ENCODE results near the gene ROPN1B.
"Not testable (repeated sequence)": the region's sequence is repeated elsewhere in the genome, so short reads cannot be mapped to it uniquely, and the experiment has no call there.

The ROPN1B gene

GRCh38 chr3:125968701-125969592 is at the start of gene ROPN1B:
Gene ROPN1B, plus strand, starts transcription at chr3:125969178. Its CDS starts 2,877 bp downstream, at chr3:125972055.
- not testable (repeated sequence) for H3K9me3 Mint-ChIP-seq; H3K36me3 Mint-ChIP-seq (ENCODE audit: low read depth); H3K27ac Mint-ChIP-seq; H3K4me1 Mint-ChIP-seq
- Mint-ChIP-seq H3K27me3 (ENCODE audit: low read depth) (peaks cover 40% of the 10 kb centered on the region), H3K4me3 (peak within 1 kb of the TSS; percentile 60 to 65 (median 65))

DNA sequence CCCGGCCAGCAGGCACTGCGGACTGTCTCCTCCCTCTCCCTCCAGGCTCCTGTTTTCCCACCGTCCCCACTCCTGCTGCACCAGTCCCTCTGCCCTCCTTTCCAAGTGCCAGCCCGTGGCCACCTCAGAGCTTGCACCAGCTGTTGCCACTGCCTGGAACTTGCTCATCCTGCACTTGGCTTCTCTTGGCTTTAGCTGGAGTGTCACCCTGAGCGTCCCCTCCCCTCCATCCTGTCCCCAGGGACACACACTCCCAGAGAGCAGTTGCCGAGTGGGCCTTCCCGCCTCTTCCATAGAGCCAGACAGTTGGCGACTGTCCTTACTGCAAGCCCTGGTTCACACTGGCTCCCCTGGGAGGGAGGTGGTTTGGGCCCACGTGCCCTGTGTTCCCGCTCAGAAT is 48.8 kb upstream of the ROPN1B start:
- H3K4me1 Mint-ChIP-seq: peaks cover 15% of the 10 kb centered on the region
- H3K36me3 Mint-ChIP-seq (ENCODE audit: low read depth); H3K27me3 Mint-ChIP-seq (ENCODE audit: low read depth); H3K9me3 Mint-ChIP-seq; H3K27ac Mint-ChIP-seq: not testable (repeated sequence)
- peak overlapping the region in 1 of 3 experiments; percentile 25 for H3K4me3 Mint-ChIP-seq

DNA sequence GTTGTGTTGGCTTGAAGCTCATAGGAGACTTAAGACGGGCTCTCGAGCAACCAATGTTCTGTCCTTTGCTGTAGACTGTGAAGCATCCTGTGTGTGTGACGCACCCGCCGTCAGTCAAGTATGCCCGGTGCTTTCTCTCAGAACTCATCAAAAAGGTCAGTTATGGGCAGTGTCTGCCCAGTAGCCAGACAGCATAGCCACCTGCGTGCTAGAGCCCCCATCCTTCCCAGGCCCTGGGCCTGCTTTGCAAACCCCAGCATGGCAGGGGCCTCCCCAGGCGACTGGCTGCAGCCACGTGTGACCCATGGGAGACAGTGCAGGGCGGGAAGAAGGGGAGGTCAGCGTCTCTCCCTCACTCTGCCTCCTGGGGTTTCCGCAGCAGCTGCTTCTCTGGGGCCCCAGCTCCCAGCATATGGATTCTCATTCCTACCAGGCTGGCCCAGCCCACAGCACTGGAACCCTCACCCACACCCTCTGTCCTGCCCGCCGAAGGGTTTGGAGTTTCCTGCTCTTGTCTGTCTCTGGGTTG is 48.2 kb upstream of the ROPN1B start:
- H3K27me3 Mint-ChIP-seq (ENCODE audit: low read depth); H3K27ac Mint-ChIP-seq; H3K36me3 Mint-ChIP-seq (ENCODE audit: low read depth); H3K9me3 Mint-ChIP-seq: not testable (repeated sequence)
- H3K4me3 Mint-ChIP-seq: peak overlapping the region in 1 of 3 experiments; percentile 25
- H3K4me1 Mint-ChIP-seq: peaks cover 14% of the 10 kb centered on the region

DNA sequence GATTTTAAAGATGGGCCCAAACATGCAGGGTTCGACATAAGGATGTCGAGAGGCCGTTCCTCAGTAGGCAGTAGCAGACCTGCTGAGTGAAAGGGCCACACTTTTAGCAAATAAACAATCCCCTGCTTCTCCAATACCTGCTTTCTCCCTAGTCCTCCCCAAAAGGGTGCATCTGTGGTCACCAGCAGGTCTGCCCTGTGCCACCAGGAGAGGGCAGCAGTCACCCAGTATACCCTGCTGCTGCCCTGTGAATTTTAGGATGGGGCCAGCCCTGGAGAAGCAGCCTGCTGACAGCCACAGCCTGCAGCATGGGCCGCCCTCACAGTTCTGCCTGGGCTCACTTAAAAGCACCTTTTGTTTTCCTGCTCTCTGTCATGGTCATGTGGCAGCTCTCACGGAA is 47.3 kb upstream of the ROPN1B start:
- H3K27ac Mint-ChIP-seq; H3K4me3 Mint-ChIP-seq; H3K27me3 Mint-ChIP-seq (ENCODE audit: low read depth); H3K9me3 Mint-ChIP-seq; H3K36me3 Mint-ChIP-seq (ENCODE audit: low read depth): not testable (repeated sequence)
- TF ChIP-seq, protein P1, sequence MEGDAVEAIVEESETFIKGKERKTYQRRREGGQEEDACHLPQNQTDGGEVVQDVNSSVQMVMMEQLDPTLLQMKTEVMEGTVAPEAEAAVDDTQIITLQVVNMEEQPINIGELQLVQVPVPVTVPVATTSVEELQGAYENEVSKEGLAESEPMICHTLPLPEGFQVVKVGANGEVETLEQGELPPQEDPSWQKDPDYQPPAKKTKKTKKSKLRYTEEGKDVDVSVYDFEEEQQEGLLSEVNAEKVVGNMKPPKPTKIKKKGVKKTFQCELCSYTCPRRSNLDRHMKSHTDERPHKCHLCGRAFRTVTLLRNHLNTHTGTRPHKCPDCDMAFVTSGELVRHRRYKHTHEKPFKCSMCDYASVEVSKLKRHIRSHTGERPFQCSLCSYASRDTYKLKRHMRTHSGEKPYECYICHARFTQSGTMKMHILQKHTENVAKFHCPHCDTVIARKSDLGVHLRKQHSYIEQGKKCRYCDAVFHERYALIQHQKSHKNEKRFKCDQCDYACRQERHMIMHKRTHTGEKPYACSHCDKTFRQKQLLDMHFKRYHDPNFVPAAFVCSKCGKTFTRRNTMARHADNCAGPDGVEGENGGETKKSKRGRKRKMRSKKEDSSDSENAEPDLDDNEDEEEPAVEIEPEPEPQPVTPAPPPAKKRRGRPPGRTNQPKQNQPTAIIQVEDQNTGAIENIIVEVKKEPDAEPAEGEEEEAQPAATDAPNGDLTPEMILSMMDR (IDR thresholded peaks at IDR 0.05; ENCODE audit: unreplicated experiment in 3 of 3): peak; percentile 45 to 50 (median 50)
- H3K4me1 Mint-ChIP-seq: peaks cover 14% of the 10 kb centered on the region

DNA sequence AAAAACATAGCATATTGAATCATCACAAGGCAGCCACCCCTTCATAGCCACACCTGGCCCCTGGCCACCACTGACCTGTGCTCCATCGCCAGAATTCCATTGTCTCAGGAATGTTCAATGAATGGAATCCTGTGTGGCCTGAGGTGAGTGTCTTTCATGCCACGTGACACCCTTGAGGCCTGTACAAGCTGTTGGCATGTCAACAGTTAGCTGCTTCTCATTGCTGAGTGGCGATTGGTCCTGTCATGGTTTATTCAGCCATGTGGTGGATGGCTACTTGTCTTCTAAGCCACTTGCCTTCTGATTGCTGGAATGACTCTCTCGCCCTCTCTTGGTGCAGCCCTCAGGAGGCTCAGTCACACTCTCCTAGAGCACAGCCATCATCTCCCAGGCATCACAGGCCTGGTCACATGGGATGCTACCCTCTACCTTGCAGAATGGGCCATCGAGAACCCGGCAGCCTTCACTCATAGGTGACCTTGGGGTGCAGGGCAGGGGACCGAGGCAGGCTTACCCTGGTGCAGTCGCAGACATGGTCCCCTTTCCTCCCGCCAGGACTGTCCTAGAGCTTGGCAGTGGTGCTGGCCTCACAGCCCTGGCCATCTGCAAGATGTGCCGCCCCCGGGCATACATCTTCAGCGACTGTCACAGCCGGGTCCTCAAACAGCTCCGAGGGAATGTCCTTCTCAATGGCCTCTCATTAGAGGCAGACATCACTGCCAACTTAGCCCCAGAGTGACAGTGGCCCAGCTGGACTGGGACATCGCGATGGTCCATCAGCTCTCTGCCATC is 45.5 kb upstream of the ROPN1B start:
- H3K36me3 Mint-ChIP-seq (ENCODE audit: low read depth); H3K4me3 Mint-ChIP-seq; H3K9me3 Mint-ChIP-seq; H3K27ac Mint-ChIP-seq; H3K27me3 Mint-ChIP-seq (ENCODE audit: low read depth): not testable (repeated sequence)
- peaks cover 17% of the 10 kb centered on the region for H3K4me1 Mint-ChIP-seq

GRCh38 chr3:125924276-125924675 is 44.7 kb upstream of the ROPN1B start:
- H3K36me3 Mint-ChIP-seq (ENCODE audit: low read depth); H3K9me3 Mint-ChIP-seq; H3K27me3 Mint-ChIP-seq (ENCODE audit: low read depth); H3K27ac Mint-ChIP-seq; H3K4me3 Mint-ChIP-seq: not testable (repeated sequence)
- H3K4me1 Mint-ChIP-seq: peaks cover 24% of the 10 kb centered on the region

GRCh38 chr3:125925727-125926126 is 43.3 kb upstream of the ROPN1B start:
- not testable (repeated sequence) for H3K4me3 Mint-ChIP-seq; H3K27ac Mint-ChIP-seq; H3K27me3 Mint-ChIP-seq (ENCODE audit: low read depth); H3K36me3 Mint-ChIP-seq (ENCODE audit: low read depth); H3K9me3 Mint-ChIP-seq
- H3K4me1 Mint-ChIP-seq: peaks cover 21% of the 10 kb centered on the region

DNA sequence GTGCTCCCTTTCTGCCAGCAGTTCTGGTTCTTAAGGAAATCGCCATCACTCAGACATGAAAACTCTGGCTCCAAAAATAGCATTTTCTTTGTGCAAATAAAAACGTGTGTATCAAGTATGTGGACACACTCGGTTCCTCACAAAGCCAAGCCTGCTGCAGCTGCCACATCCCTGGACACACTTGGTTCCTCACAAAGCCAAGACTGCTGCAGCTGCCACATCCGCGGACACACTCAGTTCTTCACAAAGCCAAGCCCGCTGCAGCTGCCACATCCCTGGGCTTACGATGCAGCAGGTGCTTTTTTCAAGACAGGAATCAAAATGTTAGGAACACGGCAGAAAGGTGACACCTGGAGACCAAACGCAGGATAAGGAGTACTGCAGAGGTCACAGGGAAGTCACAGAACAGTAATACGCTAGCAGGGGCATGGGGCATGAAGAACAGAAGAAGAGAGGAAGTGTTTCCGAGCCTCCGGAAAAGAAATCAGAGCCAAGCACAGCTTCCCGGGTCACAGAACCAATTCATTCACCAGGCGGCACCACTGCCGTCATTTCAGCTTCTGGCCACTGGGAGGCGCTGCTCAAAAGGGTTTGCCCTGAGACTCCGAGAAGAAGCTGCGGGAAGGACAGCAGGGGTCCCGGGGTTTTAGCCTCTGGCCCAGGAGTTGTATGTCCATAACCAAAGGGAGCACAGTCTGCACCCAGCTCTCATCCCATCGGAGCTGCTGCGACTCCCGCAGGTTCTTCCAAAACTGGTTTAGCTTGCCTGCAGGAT is 40.0 kb upstream of the ROPN1B start:
- not testable (repeated sequence) for H3K9me3 Mint-ChIP-seq
- H3K4me1 Mint-ChIP-seq: peaks cover 26% of the 10 kb centered on the region

DNA sequence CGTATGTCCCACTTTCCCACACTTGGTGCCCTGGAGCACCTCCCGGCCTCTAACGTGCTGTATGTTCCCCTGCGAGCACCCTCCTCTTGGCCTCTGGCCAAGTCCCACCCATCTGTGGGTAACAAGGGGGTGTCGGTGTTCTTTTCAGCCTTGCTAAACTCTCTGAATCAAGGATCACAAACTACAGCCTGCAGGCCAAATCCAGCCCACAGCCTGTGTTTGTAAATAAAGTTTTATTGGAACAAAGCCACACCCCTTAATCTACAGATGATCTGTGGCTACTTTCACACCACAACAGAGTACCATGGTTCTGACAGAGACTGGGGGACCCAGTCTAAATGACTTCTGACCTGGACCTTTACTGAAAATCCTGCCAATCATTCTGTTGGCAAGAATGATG is 39.2 kb upstream of the ROPN1B start:
- not testable (repeated sequence) for H3K9me3 Mint-ChIP-seq; H3K36me3 Mint-ChIP-seq (ENCODE audit: low read depth); H3K27me3 Mint-ChIP-seq (ENCODE audit: low read depth)
- Mint-ChIP-seq H3K4me1 (peaks cover 23% of the 10 kb centered on the region), H3K4me3 (peak overlapping the region in 1 of 3 experiments; percentile 19), H3K27ac (peak overlapping the region in 1 of 3 experiments; percentile 43)

More for the DNA sequence above, 40.0 kb upstream of the ROPN1B start:
- Mint-ChIP-seq H3K27ac (peak overlapping the region; percentile 43 to 89 (median 68)), H3K4me3 (peak overlapping the region in 2 of 3 experiments; percentile 38 to 56)
- not testable (repeated sequence) for H3K27me3 Mint-ChIP-seq (ENCODE audit: low read depth); H3K36me3 Mint-ChIP-seq (ENCODE audit: low read depth)
- TF ChIP-seq, protein P1 (IDR thresholded peaks at IDR 0.05; ENCODE audit: unreplicated experiment in 3 of 3): peak; percentile 48 to 63 (median 55)

DNA sequence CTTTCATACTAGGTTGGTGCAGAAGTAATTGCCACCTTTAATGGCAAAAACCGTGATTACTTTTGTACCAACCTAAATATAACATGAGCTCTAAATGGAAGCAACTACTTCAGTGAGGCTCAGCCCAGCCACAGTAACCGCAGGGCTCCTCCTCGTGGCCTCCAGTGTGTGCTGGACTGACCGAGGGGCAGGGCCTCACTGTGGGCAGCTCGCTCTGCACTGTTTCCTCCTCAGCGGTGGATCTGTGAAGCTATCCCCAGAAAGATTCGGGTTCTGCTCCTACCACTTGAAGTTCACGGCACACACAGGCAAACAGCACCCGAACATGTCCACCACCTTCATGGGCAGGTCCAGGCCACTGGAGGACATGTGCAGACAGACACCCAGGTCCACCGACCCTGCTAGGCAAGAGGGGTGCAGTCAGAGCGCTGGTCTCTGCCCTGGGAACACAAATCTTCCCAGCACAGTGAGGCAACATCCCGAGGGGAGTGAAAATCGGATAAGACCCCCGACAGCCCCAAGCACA is 37.6 kb upstream of the ROPN1B start:
- not testable (repeated sequence) for H3K27me3 Mint-ChIP-seq (ENCODE audit: low read depth); H3K36me3 Mint-ChIP-seq (ENCODE audit: low read depth); H3K9me3 Mint-ChIP-seq; H3K27ac Mint-ChIP-seq; H3K4me3 Mint-ChIP-seq
- H3K4me1 Mint-ChIP-seq: peaks cover 26% of the 10 kb centered on the region

DNA sequence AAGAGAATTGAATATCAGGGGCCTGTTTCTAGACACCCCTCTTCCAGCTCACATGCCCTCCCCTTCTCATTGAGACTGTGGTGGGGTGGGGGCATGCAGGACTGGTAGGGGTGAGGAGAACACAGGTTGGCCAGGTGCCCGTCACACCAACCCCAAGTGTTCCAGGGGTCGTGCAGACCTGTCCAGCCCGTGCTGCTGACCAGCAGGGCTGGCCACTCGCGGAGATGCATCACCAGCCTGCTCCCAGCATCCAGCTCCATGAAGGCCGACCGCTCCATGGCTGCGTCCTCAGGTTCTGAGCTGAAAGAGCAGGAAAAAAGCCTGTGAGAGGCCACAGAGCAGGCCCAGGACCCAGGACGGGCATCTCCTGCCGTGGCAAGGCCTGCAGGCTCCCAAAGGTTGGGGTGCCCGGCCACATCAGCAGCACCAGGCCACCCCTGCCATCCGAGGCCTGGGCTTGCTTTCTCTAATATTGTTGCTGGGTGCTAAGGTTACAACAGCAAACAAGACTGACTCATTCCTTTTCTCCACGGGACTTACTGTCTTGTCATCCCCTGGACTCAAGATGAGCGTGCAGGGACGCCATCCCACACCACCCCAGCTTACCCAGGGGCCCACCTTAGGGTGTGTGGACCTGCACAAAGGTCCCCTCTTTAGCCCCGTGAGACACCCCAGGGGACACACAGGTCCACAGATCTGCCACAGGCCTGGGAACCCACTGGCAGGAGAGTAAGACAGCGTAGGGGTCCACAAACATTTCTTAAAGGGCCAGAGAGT is 35.4 kb upstream of the ROPN1B start:
- H3K9me3 Mint-ChIP-seq; H3K36me3 Mint-ChIP-seq (ENCODE audit: low read depth); H3K4me3 Mint-ChIP-seq; H3K27me3 Mint-ChIP-seq (ENCODE audit: low read depth); H3K27ac Mint-ChIP-seq: not testable (repeated sequence)
- H3K4me1 Mint-ChIP-seq: peaks cover 23% of the 10 kb centered on the region
